NT2/D1 (cell line): Measurements from ENCODE around the gene KDM2B.

Experiments used
- DNase-seq: peaks from one replicate; pipeline ENCODE4 v3.0.0-alpha.2; 2011; ENCODE audit warnings: low read depth, low spot score
- H3K27me3 ChIP-seq: 2 replicates; pipeline ENCODE4 v1.6.0; 2011; ENCODE audit warnings: mild to moderate bottlenecking; ENCODE audit not compliant: insufficient read length, insufficient read depth
- H3K36me3 ChIP-seq: 2 replicates; pipeline ENCODE4 v1.6.1; 2011; ENCODE audit warnings: mild to moderate bottlenecking, low read length, mixed read lengths; ENCODE audit not compliant: insufficient read depth, insufficient read length
- H3K4me1 ChIP-seq: 2 replicates; pipeline ENCODE4 v1.5.1; 2011; ENCODE audit not compliant: insufficient read depth, insufficient read length
- H3K4me3 ChIP-seq: 2 replicates; pipeline ENCODE4 v1.5.1; 2011; ENCODE audit warnings: low read depth; ENCODE audit not compliant: insufficient read length
- H3K9ac ChIP-seq: 2 replicates; pipeline ENCODE4 v1.6.0; 2011; ENCODE audit warnings: low read depth; ENCODE audit not compliant: insufficient read length
- H3K9me3 ChIP-seq: 2 replicates; pipeline ENCODE4 v1.5.1; 2011; ENCODE audit warnings: mild to moderate bottlenecking, low read length; ENCODE audit not compliant: insufficient read depth
- SUZ12 ChIP-seq: IDR thresholded peaks from 2 replicates; pipeline ENCODE4 v1.6.1; 2011; ENCODE audit not compliant: insufficient read length, insufficient read depth; ENCODE audit errors: extremely low read depth
- YY1 ChIP-seq: IDR thresholded peaks from 2 replicates; pipeline ENCODE4 v1.6.1; 2011; ENCODE audit not compliant: insufficient read length, insufficient read depth
- ZNF274 ChIP-seq: IDR thresholded peaks from 2 replicates; pipeline ENCODE4 v1.6.1; 2011; ENCODE audit warnings: mild to moderate bottlenecking, low read depth, low read length

KDM2B gene

GRCh38 chr12:121580959-121581685 lies at the start of gene KDM2B:
TSS of gene KDM2B (minus strand) at chr12:121581023. CDS start at chr12:121580911, 112 bp downstream.
- Histone ChIP-seq H3K9ac (peak within 1 kb of the TSS; percentile 99), H3K9me3 (no peaks in the 10 kb centered on the region), H3K36me3 (no peaks in the 10 kb centered on the region), H3K4me1 (peaks cover 6% of the 10 kb centered on the region), H3K27me3 (no peaks in the 10 kb centered on the region), H3K4me3 (peak within 1 kb of the TSS; percentile 81)
- no peak for DNase-seq
- TF ChIP-seq SUZ12 (no peak), ZNF274 (no peak), YY1 (no peak)

GRCh38 chr12:121628536-121628935 lies 47.7 kb upstream of the KDM2B start:
- H3K9ac ChIP-seq, result peak overlapping the region; percentile 97
- H3K4me1 ChIP-seq, result peaks cover 20% of the 10 kb centered on the region
- no peak for DNase-seq
- H3K27me3 ChIP-seq, result no peaks in the 10 kb centered on the region
- H3K4me3 ChIP-seq, result peak overlapping the region; percentile 92
- TF ChIP-seq ZNF274 (no peak), SUZ12 (no peak), YY1 (no peak)
- no peaks in the 10 kb centered on the region for H3K9me3 ChIP-seq
- peaks cover 28% of the 10 kb centered on the region for H3K36me3 ChIP-seq

GRCh38 chr12:121628037-121628436 lies 47.2 kb upstream of the KDM2B start:
- Histone ChIP-seq H3K4me1 (peaks cover 16% of the 10 kb centered on the region), H3K9me3 (no peaks in the 10 kb centered on the region), H3K36me3 (peaks cover 28% of the 10 kb centered on the region), H3K4me3 (peak overlapping the region; percentile 92), H3K27me3 (no peaks in the 10 kb centered on the region), H3K9ac (peak overlapping the region; percentile 97)
- TF ChIP-seq YY1, result no peak
- TF ChIP-seq ZNF274, result no peak
- no peak for TF ChIP-seq SUZ12
- no peak for DNase-seq

- no peaks in the 10 kb centered on the region for H3K9me3 ChIP-seq
- peaks cover 25% of the 10 kb centered on the region for H3K36me3 ChIP-seq
- H3K4me3 ChIP-seq, result peak overlapping the region; percentile 92
- DNase-seq, result peak; percentile 57
- TF ChIP-seq ZNF274, result no peak
- no peak for TF ChIP-seq SUZ12
- no peak for TF ChIP-seq YY1
- no peaks in the 10 kb centered on the region for H3K27me3 ChIP-seq
- peak overlapping the region; percentile 97 for H3K9ac ChIP-seq
- H3K4me1 ChIP-seq, result peaks cover 12% of the 10 kb centered on the region
Measured at GRCh38 chr12:121626853-121627640, 46.2 kb upstream of the KDM2B start.

- no peaks in the 10 kb centered on the region for H3K9me3 ChIP-seq
- peak within 1 kb of the TSS; percentile 92 for H3K4me3 ChIP-seq
- H3K36me3 ChIP-seq, result peaks cover 23% of the 10 kb centered on the region
- peak; percentile 95 for DNase-seq
- no peaks in the 10 kb centered on the region for H3K27me3 ChIP-seq
- peaks cover 12% of the 10 kb centered on the region for H3K4me1 ChIP-seq
- no peak for TF ChIP-seq ZNF274
- TF ChIP-seq YY1, result no peak
- no peak for TF ChIP-seq SUZ12
- H3K9ac ChIP-seq, result peak within 1 kb of the TSS; percentile 97
Measured at GRCh38 chr12:121626087-121626852, 45.4 kb upstream of the KDM2B start, which contains the start of gene ORAI1. TSS of gene ORAI1 (plus strand) at chr12:121626530.

- TF ChIP-seq ZNF274, result no peak
- TF ChIP-seq SUZ12, result no peak
- TF ChIP-seq YY1, result no peak
- H3K4me3 ChIP-seq, result no peak overlapping the region
- no peaks in the 10 kb centered on the region for H3K9me3 ChIP-seq
- no peaks in the 10 kb centered on the region for H3K36me3 ChIP-seq
- H3K9ac ChIP-seq, result no peak overlapping the region
- no peaks in the 10 kb centered on the region for H3K27me3 ChIP-seq
- peak; percentile 81 for DNase-seq
- peaks cover 10% of the 10 kb centered on the region for H3K4me1 ChIP-seq
Measured at GRCh38 chr12:121620333-121620891, 39.6 kb upstream of the KDM2B start.
